ENCODE data around the gene BBS9. TPM values are rescaled to one million over a fixed set of nuclear protein-coding genes. Genes with fewer than 3 reads are reported as not detected.
"Not testable (repeated sequence)": the region's sequence is repeated elsewhere in the genome, so short reads cannot be mapped to it uniquely, and the experiment has no call there.

The BBS9 gene
- total RNA-seq, 2 donors from 2014 or later: 23.0 to 28.6 TPM

- H3K9me3 ChIP-seq: no peaks in the 10 kb centered on the region
- peaks cover 9% of the 10 kb centered on the region for H3K36me3 ChIP-seq
- H3K4me1 ChIP-seq (ENCODE audit: control insufficient read depth in 1 of 2, low read depth in 2 of 2): no peaks in the 10 kb centered on the region
- no peak for ATAC-seq (ENCODE audit: insufficient number of reproducible peaks, low FRiP score, low read depth)
- no peaks in the 10 kb centered on the region for H3K27me3 ChIP-seq (replicated peaks; ENCODE audit: insufficient read depth)
- H3K27ac ChIP-seq: no peak overlapping the region
- DNase-seq (ENCODE audit: low spot score): no peak
- no peak overlapping the region for H3K4me3 ChIP-seq
- TF ChIP-seq CTCF (IDR thresholded peaks at IDR 0.05): no peak
Observed at GRCh38 chr7:33091111-33091531, 38.2 kb upstream of the BBS9 start.

- no peaks in the 10 kb centered on the region for H3K9me3 ChIP-seq
- DNase-seq (ENCODE audit: low spot score): no peak
- no peaks in the 10 kb centered on the region for H3K4me1 ChIP-seq (ENCODE audit: control insufficient read depth in 1 of 2, low read depth in 2 of 2)
- ATAC-seq (ENCODE audit: insufficient number of reproducible peaks, low FRiP score, low read depth): no peak
- no peak overlapping the region for H3K27ac ChIP-seq
- no peak overlapping the region for H3K4me3 ChIP-seq
- H3K27me3 ChIP-seq (replicated peaks; ENCODE audit: insufficient read depth): no peaks in the 10 kb centered on the region
- TF ChIP-seq CTCF (IDR thresholded peaks at IDR 0.05): no peak
- peaks cover 15% of the 10 kb centered on the region for H3K36me3 ChIP-seq
Observed at GRCh38 chr7:33091641-33092191, 37.6 kb upstream of the BBS9 start.

GRCh38 chr7:33093266-33093665 is 36.1 kb upstream of the BBS9 start:
- ATAC-seq (ENCODE audit: insufficient number of reproducible peaks, low FRiP score, low read depth): no peak
- no peak overlapping the region for H3K4me3 ChIP-seq
- no peaks in the 10 kb centered on the region for H3K27me3 ChIP-seq (replicated peaks; ENCODE audit: insufficient read depth)
- H3K27ac ChIP-seq: no peak overlapping the region
- peaks cover 29% of the 10 kb centered on the region for H3K36me3 ChIP-seq
- no peak for DNase-seq (ENCODE audit: low spot score)
- no peaks in the 10 kb centered on the region for H3K4me1 ChIP-seq (ENCODE audit: control insufficient read depth in 1 of 2, low read depth in 2 of 2)
- H3K9me3 ChIP-seq: no peaks in the 10 kb centered on the region
- no peak for TF ChIP-seq CTCF (IDR thresholded peaks at IDR 0.05)

- H3K4me1 ChIP-seq (ENCODE audit: control insufficient read depth in 1 of 2, low read depth in 2 of 2); H3K9me3 ChIP-seq; H3K27ac ChIP-seq; H3K4me3 ChIP-seq; H3K27me3 ChIP-seq (replicated peaks; ENCODE audit: insufficient read depth); DNase-seq (ENCODE audit: low spot score); ATAC-seq (ENCODE audit: insufficient number of reproducible peaks, low FRiP score, low read depth): not testable (repeated sequence)
- H3K36me3 ChIP-seq: peaks cover 39% of the 10 kb centered on the region
Observed at GRCh38 chr7:33094745-33095275, 34.6 kb upstream of the BBS9 start.

GRCh38 chr7:33099154-33099940 is 30.0 kb upstream of the BBS9 start:
- peaks cover 48% of the 10 kb centered on the region for H3K36me3 ChIP-seq
- TF ChIP-seq CTCF (IDR thresholded peaks at IDR 0.05): no peak
- no peak for ATAC-seq (ENCODE audit: insufficient number of reproducible peaks, low FRiP score, low read depth)
- H3K4me1 ChIP-seq (ENCODE audit: control insufficient read depth in 1 of 2, low read depth in 2 of 2): no peaks in the 10 kb centered on the region
- no peak overlapping the region for H3K4me3 ChIP-seq
- no peaks in the 10 kb centered on the region for H3K9me3 ChIP-seq
- H3K27me3 ChIP-seq (replicated peaks; ENCODE audit: insufficient read depth): no peaks in the 10 kb centered on the region
- H3K27ac ChIP-seq: no peak overlapping the region
- DNase-seq (ENCODE audit: low spot score): no peak

Measured in thoracic aorta (tissue), 2 donors.